Esophagus mucosa (tissue), 1 donor: Measurements from ENCODE around the gene TIGAR. TPM values are rescaled to one million over a fixed set of nuclear protein-coding genes. Genes with fewer than 3 reads are reported as not detected.

Source experiments
- ATAC-seq: fragments of 200-7000 bp; cut with Tn5 transposase; one replicate; pipeline ENCODE4 v1.9.1; 2020
- total RNA-seq: library from RNA; stranded (reverse); gene quantifications from one replicate; pipeline ENCODE4 v1.2.4, GENCODE V29; 2023
- donor health status: DM: yes; HTN: yes; CAD: no.

The TIGAR gene
- total RNA-seq, 1 donor from 2014 or later, result 6.1 TPM

- no peak for ATAC-seq
These were observed 59.3 kb downstream of the TIGAR start for GRCh38 chr12:4380332-4380731.

GRCh38 chr12:4383304-4383865 is 62.4 kb downstream of the TIGAR start:
- no peak for ATAC-seq

- no peak for ATAC-seq
These were observed 65.8 kb downstream of the TIGAR start for GRCh38 chr12:4386801-4387200.

GRCh38 chr12:4387607-4388006 is 66.6 kb downstream of the TIGAR start:
- no peak for ATAC-seq

GRCh38 chr12:4388032-4388431 is 67.0 kb downstream of the TIGAR start:
- ATAC-seq, result no peak

- ATAC-seq, result no peak
These were observed 67.6 kb downstream of the TIGAR start for GRCh38 chr12:4388662-4389061.

GRCh38 chr12:4392223-4392742 is 71.3 kb downstream of the TIGAR start:
- ATAC-seq, result no peak

- ATAC-seq, result no peak
These were observed 72.2 kb downstream of the TIGAR start for GRCh38 chr12:4393211-4393610.

GRCh38 chr12:4395818-4396217 is 74.8 kb downstream of the TIGAR start:
- no peak for ATAC-seq

GRCh38 chr12:4401117-4401516 is 80.1 kb downstream of the TIGAR start:
- ATAC-seq, result no peak

GRCh38 chr12:4402996-4403395 is 82.0 kb downstream of the TIGAR start:
- no peak for ATAC-seq

Other genes starting within 250 kb of the TIGAR start
- gene CCND2, start 47.5 kb upstream of the TIGAR start, total RNA-seq, result 48.9 TPM
- not detected for gene FGF23, start 58.5 kb downstream of the TIGAR start, total RNA-seq
- gene FGF6, start 124.6 kb downstream of the TIGAR start, total RNA-seq, result not detected
- gene RAD51AP1, start 217.7 kb downstream of the TIGAR start, total RNA-seq, result 7.9 TPM
- 22.7 TPM for gene DYRK4, start 241.0 kb downstream of the TIGAR start, total RNA-seq